ENCODE measurements around the gene CCKAR. TPM values are rescaled to one million over a fixed set of nuclear protein-coding genes. Genes with fewer than 3 reads are reported as not detected.

The CCKAR gene
- total and polyA plus RNA-seq, 2 of the 8 experiments (the other 6 are each of a cell fraction or from before 2014, with no cell fraction given): not detected

GRCh38 chr4:26490960-26491284 lies 638 bp upstream of the CCKAR start:
- Histone ChIP-seq H3K36me3 (ENCODE audit: control insufficient read depth in 2 of 4, insufficient read depth in 4 of 4, low read length in 3 of 4) (no peaks in the 10 kb centered on the region), H2BK12ac (ENCODE audit: low read depth, low read length) (no peak overlapping the region), H2BK20ac (ENCODE audit: low read length) (no peak overlapping the region), H3K14ac (ENCODE audit: insufficient read length) (no peak overlapping the region), H4K5ac (ENCODE audit: insufficient read length, low read depth, low read length) (no peak overlapping the region), H2BK5ac (ENCODE audit: low read depth, low read length) (no peak overlapping the region), H4K8ac (ENCODE audit: extremely low read depth, insufficient read depth, low read length) (no peak overlapping the region), H2AK5ac (ENCODE audit: low read depth, low read length) (no peak overlapping the region), H3K23ac (ENCODE audit: insufficient read length) (no peak overlapping the region), H3K9me3 (ENCODE audit: insufficient read depth in 2 of 2, low read depth in 1 of 2, low read length in 1 of 2) (no peaks in the 10 kb centered on the region), H2BK120ac (replicated peaks; ENCODE audit: low read depth, low read length) (no peak overlapping the region), H4K20me1 (replicated peaks in 1 of 2; ENCODE audit: control insufficient read depth in 1 of 2, insufficient read depth in 2 of 2, low read length in 2 of 2) (no peaks in the 10 kb centered on the region), H3K79me1 (ENCODE audit: low read depth, low read length) (no peaks in the 10 kb centered on the region), H2BK15ac (ENCODE audit: low read length) (no peak overlapping the region), H3K9ac (replicated peaks in 1 of 4; ENCODE audit: extremely low read depth in 1 of 4, low read depth in 3 of 4, low read length in 3 of 4) (no peak overlapping the region), H4K91ac (replicated peaks; ENCODE audit: insufficient read length, low read length) (no peak overlapping the region), H3K4me3 (ENCODE audit: extremely low read depth in 1 of 4, insufficient read depth in 2 of 4, low read depth in 3 of 4, low read length in 4 of 4) (no peak overlapping the region), H3K18ac (ENCODE audit: extremely low read depth, low read length) (no peak overlapping the region), H3K4me1 (replicated peaks in 1 of 4; ENCODE audit: control insufficient read depth in 3 of 4, insufficient read depth in 4 of 4, low read length in 3 of 4) (no peaks in the 10 kb centered on the region), H3K27ac (ENCODE audit: low read depth, low read length) (no peak overlapping the region), H3K4ac (replicated peaks; ENCODE audit: insufficient read length, low read depth, low read length) (no peak overlapping the region), H3K4me2 (ENCODE audit: insufficient read depth in 1 of 2, low read depth in 2 of 2, low read length in 2 of 2) (no peak overlapping the region), H3K23me2 (ENCODE audit: low read depth, low read length) (no peaks in the 10 kb centered on the region), H3K79me2 (ENCODE audit: control insufficient read depth in 1 of 2, insufficient read depth in 2 of 2, low read length in 2 of 2) (no peaks in the 10 kb centered on the region), H3K56ac (replicated peaks; ENCODE audit: insufficient read length, low read depth, low read length) (no peak overlapping the region), H2AFZ (ENCODE audit: low read length) (0 out of 2 replicates have a peak overlapping the region, but pooled peaks have one; percentile 81), H3K27me3 (replicated peaks in 1 of 4; ENCODE audit: control insufficient read depth in 3 of 4, extremely low read depth in 1 of 4, insufficient read depth in 3 of 4, low read length in 3 of 4) (no peaks in the 10 kb centered on the region; a peak in 1 of 7 replicates)
- DNase-seq (ENCODE audit: low read depth in 1 of 2, low spot score in 2 of 2) (no peak), FAIRE-seq (no peak)
- WGBS, 2 experiments (ENCODE audit: extremely low coverage in 1 of 2, insufficient coverage in 1 of 2, insufficient read length in 1 of 2, insufficient replicate concordance in 2 of 2, low coverage in 1 of 2, low lambda C conversion rate in 2 of 2, missing lambda C conversion rate in 1 of 2): 91% methylated on average over 4 of the region's 4 CpGs; no CpG with 5 or more reads in 1 of the 2 experiments
- ChIA-PET CTCF (ENCODE audit: partially characterized antibody) (interaction anchor here (1.1 kb wide), 1 partner anchor 519 kb away, joined by 3 read pairs; no protein-coding TSS in a partner anchor), POLR2A (ENCODE audit: partially characterized antibody) (interaction anchor here (1.3 kb wide), 1 partner anchor 17 kb away, joined by 5 read pairs; no protein-coding TSS in a partner anchor)
- TF ChIP-seq HDAC2 (IDR thresholded peaks at IDR 0.05; ENCODE audit: borderline replicate concordance in 1 of 2, low read depth in 2 of 2, low read length in 2 of 2): no peak
- TF ChIP-seq SRF (IDR thresholded peaks at IDR 0.05; ENCODE audit: low read depth, low read length): no peak
- TF ChIP-seq TEAD4 (IDR thresholded peaks at IDR 0.05; ENCODE audit: low read depth, low read length): no peak
- no peak for TF ChIP-seq POLR2AphosphoS5 (IDR thresholded peaks at IDR 0.05; ENCODE audit: low read depth, low read length)
- no peak for TF ChIP-seq SP4 (IDR thresholded peaks at IDR 0.05; ENCODE audit: low read length)
- TF ChIP-seq RBBP5 (IDR thresholded peaks at IDR 0.05; ENCODE audit: borderline replicate concordance, low read depth, low read length): no peak
- TF ChIP-seq JUN (IDR thresholded peaks at IDR 0.05; ENCODE audit: low read depth, low read length): no peak
- TF ChIP-seq CTBP2 (IDR thresholded peaks at IDR 0.05; ENCODE audit: borderline replicate concordance, insufficient read depth, insufficient read length, low read length): no peak
- no peak for TF ChIP-seq YY1 (IDR thresholded peaks at IDR 0.05; ENCODE audit: low read depth, low read length)
- no peak for TF ChIP-seq CREB1 (IDR thresholded peaks at IDR 0.05)
- TF ChIP-seq MAFK (IDR thresholded peaks at IDR 0.05; ENCODE audit: low read depth, low read length): no peak
- TF ChIP-seq EGR1 (IDR thresholded peaks at IDR 0.05; ENCODE audit: borderline replicate concordance, low read depth, low read length): no peak
- no peak for TF ChIP-seq SAP30 (IDR thresholded peaks at IDR 0.05; ENCODE audit: insufficient read depth, insufficient replicate concordance, low read length)
- TF ChIP-seq RXRA (IDR thresholded peaks at IDR 0.05; ENCODE audit: insufficient read depth, low read depth, low read length): no peak
- TF ChIP-seq FOSL1 (IDR thresholded peaks at IDR 0.05; ENCODE audit: insufficient read depth, low read depth, low read length): no peak
- no peak for TF ChIP-seq CHD2 (IDR thresholded peaks at IDR 0.05; ENCODE audit: low read length)
